PC-9 (cell line): ENCODE data around the gene STX8. TPM values are rescaled to one million over a fixed set of nuclear protein-coding genes. Genes with fewer than 3 reads are reported as not detected.

Experiments
- BruUV-seq: library from RNA; stranded (reverse); fragments of 400-500 nt; replicated peaks from 2 replicates; lab custom pipeline; 2021; lab: Mats Ljungman, UMichigan
- CTCF ChIA-PET: fragments of 300-600 bp; sonication (Branson Sonifier 250); formaldehyde crosslinking; loops from one replicate; lab custom pipeline; 2022; ENCODE audit warnings: antibody characterized with exemption; lab: Charles Lee
- POLR2A ChIA-PET: fragments of 300-600 bp; sonication (Branson Sonifier 250); formaldehyde crosslinking; loops from one replicate; lab custom pipeline; 2022; ENCODE audit warnings: antibody characterized with exemption; ENCODE audit not compliant: unreplicated experiment; lab: Charles Lee
- DNase-seq, 2 experiments: peaks; one replicate each; pipeline versions ENCODE4 v3.0.0 to v3.0.0-alpha.2; 2015 to 2022; ENCODE audit warnings: mixed read lengths in 1 of 2
- H2AFZ ChIP-seq: fragments of 200-600 bp; sonication (generic); 2 replicates; pipeline ENCODE4 v1.8.1; 2017; ENCODE audit warnings: antibody characterized with exemption
- H3F3A ChIP-seq: fragments of 200-600 bp; sonication (generic); 2 replicates; pipeline ENCODE4 v1.8.1; 2017; ENCODE audit warnings: antibody characterized with exemption, mild to moderate bottlenecking, low read depth; ENCODE audit not compliant: insufficient read depth
- H3K27ac ChIP-seq: fragments of 200-600 bp; sonication (generic); 2 replicates; pipeline ENCODE4 v1.6.1; 2016; ENCODE audit warnings: mixed run types
- H3K27me3 ChIP-seq: fragments of 200-600 bp; sonication (generic); 2 replicates; pipeline ENCODE4 v1.6.1; 2016; ENCODE audit warnings: low read depth, mixed run types; ENCODE audit not compliant: insufficient read depth
- H3K36me3 ChIP-seq: fragments of 200-600 bp; sonication (generic); 2 replicates; pipeline ENCODE4 v1.6.1; 2016; ENCODE audit warnings: low read depth, mixed run types
- H3K4me1 ChIP-seq: fragments of 200-600 bp; sonication (generic); replicated peaks from 2 replicates; pipeline ENCODE4 v1.6.1; 2016; ENCODE audit warnings: mixed run types; ENCODE audit not compliant: insufficient read depth
- H3K4me2 ChIP-seq: fragments of 200-600 bp; sonication (generic); 2 replicates; pipeline ENCODE4 v1.6.1; 2017; ENCODE audit warnings: mixed run types
- H3K4me3 ChIP-seq: fragments of 200-600 bp; sonication (generic); 2 replicates; pipeline ENCODE4 v1.6.1; 2016; ENCODE audit warnings: mixed run types
- H3K79me2 ChIP-seq: fragments of 200-600 bp; sonication (generic); 2 replicates; pipeline ENCODE4 v1.6.1; 2017; ENCODE audit warnings: low read depth, mixed run types
- H3K9me2 ChIP-seq: fragments of 200-600 bp; sonication (generic); 2 replicates; pipeline ENCODE4 v1.8.1; 2017; ENCODE audit warnings: mild to moderate bottlenecking; ENCODE audit not compliant: insufficient read depth
- H3K9me3 ChIP-seq: fragments of 200-600 bp; sonication (generic); 2 replicates; pipeline ENCODE4 v1.8.1; 2016; ENCODE audit warnings: low read depth; ENCODE audit not compliant: insufficient read depth
- H4K20me1 ChIP-seq: fragments of 200-600 bp; sonication (generic); 2 replicates; pipeline ENCODE4 v1.8.1; 2017; ENCODE audit not compliant: insufficient read depth
- EZH2 ChIP-seq: fragments of 200-600 bp; sonication (generic); IDR thresholded peaks from 2 replicates; pipeline ENCODE4 v1.8.0; 2017; ENCODE audit warnings: antibody characterized with exemption, low read depth
- intact Hi-C: fragments of 100-400 bp; cut with micrococcal nuclease; formaldehyde crosslinking; loops from one replicate; pipeline ENCODE4 v1.10.0; 2022; ENCODE audit not compliant: unreplicated experiment
- total RNA-seq: library from RNA; stranded (reverse); gene quantifications from 2 replicates; pipeline ENCODE4 v1.2.3, GENCODE V29; 2021
- TF ChIP-seq, protein P1 (sequence below): fragments of 200-600 bp; sonication (generic); conservative IDR thresholded peaks from 2 replicates; pipeline ENCODE4 v1.6.1; 2017; ENCODE audit warnings: mixed run types, antibody characterized with exemption, mild to moderate bottlenecking, moderate library complexity

The STX8 gene
- total RNA-seq, 1 experiment from 2014 or later = 60.6 TPM

DNA sequence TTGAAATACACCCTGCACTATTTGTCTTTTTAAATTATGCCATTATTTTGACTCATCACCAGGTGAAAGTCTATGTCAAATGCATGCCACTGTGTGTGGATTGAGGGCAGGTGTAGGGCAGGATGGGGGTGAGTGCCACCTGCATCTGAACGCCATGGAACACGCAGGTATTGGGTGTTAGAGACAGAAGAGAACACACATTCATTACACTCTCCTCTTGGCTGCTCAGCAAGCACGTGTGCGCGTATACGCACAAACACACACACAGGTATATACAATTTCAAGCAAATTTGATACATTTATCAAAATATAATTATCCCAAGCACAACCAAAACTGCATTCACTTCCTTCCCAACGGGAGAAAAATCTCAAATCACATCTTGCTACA, 285.4 kb downstream of the STX8 start:
- no peak overlapping the region for H3K27ac ChIP-seq
- BruUV-seq = no TSS peak
- DNase-seq = no peak
- H3K9me2 ChIP-seq = no peaks in the 10 kb centered on the region
- H4K20me1 ChIP-seq = no peaks in the 10 kb centered on the region
- intact Hi-C loops = no loop called here
- H3K4me2 ChIP-seq = no peak overlapping the region
- H3K4me1 ChIP-seq = no peaks in the 10 kb centered on the region
- CTCF ChIA-PET = no interaction called here
- H3K9me3 ChIP-seq = no peaks in the 10 kb centered on the region
- H3K4me3 ChIP-seq = no peak overlapping the region
- H3F3A ChIP-seq = no peaks in the 10 kb centered on the region
- no peak overlapping the region for H2AFZ ChIP-seq
- H3K27me3 ChIP-seq = no peaks in the 10 kb centered on the region
- H3K36me3 ChIP-seq = no peaks in the 10 kb centered on the region
- TF ChIP-seq EZH2 = no peak
- TF ChIP-seq, protein P1, sequence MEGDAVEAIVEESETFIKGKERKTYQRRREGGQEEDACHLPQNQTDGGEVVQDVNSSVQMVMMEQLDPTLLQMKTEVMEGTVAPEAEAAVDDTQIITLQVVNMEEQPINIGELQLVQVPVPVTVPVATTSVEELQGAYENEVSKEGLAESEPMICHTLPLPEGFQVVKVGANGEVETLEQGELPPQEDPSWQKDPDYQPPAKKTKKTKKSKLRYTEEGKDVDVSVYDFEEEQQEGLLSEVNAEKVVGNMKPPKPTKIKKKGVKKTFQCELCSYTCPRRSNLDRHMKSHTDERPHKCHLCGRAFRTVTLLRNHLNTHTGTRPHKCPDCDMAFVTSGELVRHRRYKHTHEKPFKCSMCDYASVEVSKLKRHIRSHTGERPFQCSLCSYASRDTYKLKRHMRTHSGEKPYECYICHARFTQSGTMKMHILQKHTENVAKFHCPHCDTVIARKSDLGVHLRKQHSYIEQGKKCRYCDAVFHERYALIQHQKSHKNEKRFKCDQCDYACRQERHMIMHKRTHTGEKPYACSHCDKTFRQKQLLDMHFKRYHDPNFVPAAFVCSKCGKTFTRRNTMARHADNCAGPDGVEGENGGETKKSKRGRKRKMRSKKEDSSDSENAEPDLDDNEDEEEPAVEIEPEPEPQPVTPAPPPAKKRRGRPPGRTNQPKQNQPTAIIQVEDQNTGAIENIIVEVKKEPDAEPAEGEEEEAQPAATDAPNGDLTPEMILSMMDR = no peak
- no peaks in the 10 kb centered on the region for H3K79me2 ChIP-seq
- POLR2A ChIA-PET = no interaction called here

DNA sequence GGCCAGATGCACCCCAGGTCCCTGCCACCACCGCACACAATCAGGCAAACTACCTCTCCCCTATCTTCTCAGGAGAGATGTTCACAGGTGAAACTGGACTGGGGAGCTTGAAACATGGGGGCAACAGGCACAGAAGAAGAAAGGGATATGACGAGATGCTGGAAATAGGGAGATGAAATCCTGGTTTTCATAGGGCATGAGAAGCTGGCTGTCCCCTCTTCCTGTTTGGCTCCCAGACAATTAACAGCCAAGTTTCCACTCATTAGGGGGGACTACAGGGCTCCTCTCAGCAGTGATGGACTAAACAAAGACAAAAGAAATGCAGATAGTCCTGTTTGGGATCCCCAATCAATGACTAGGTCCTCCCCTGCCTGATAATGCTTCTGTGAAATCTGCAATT, 288.3 kb downstream of the STX8 start:
- DNase-seq = no peak
- Histone ChIP-seq H3K27me3 (no peaks in the 10 kb centered on the region), H3K4me2 (no peak overlapping the region), H3K36me3 (no peaks in the 10 kb centered on the region), H3K4me1 (no peaks in the 10 kb centered on the region), H3F3A (no peaks in the 10 kb centered on the region), H3K4me3 (no peak overlapping the region), H3K9me3 (no peaks in the 10 kb centered on the region), H2AFZ (no peak overlapping the region), H3K9me2 (no peaks in the 10 kb centered on the region), H3K27ac (no peak overlapping the region), H4K20me1 (no peaks in the 10 kb centered on the region), H3K79me2 (no peaks in the 10 kb centered on the region)
- ChIA-PET CTCF (no interaction called here), POLR2A (no interaction called here)
- no TSS peak for BruUV-seq
- TF ChIP-seq, protein P1 = no peak
- no peak for TF ChIP-seq EZH2
- intact Hi-C loops = no loop called here

DNA sequence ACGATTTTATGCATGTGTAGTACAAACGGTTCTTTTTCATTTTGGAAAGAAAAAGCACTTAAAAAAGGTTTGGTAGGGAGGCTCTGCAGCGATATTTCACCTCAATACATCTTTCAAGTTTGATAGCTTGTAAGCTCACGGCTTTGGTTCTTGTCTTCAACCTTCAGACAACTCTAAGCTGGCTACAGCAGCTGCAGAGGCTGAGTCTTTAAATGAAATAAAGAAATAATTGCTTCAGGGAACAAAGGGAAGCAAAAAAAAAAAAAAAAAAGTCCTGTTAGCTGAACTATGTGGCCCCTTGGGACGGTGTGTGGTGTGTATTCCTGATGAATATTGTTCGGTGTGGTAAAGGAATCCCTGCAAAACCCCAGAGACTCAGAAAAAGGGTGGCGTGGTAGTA, 289.2 kb downstream of the STX8 start:
- no peaks in the 10 kb centered on the region for H3K9me3 ChIP-seq
- no peak overlapping the region for H3K4me2 ChIP-seq
- CTCF ChIA-PET = interaction anchor here (0.7 kb wide), 1 partner anchor 288 kb away, joined by 12 read pairs; no protein-coding TSS in a partner anchor
- H4K20me1 ChIP-seq = no peaks in the 10 kb centered on the region
- no TSS peak for BruUV-seq
- no peaks in the 10 kb centered on the region for H3F3A ChIP-seq
- TF ChIP-seq EZH2 = no peak
- TF ChIP-seq, protein P1 = no peak
- no peaks in the 10 kb centered on the region for H3K36me3 ChIP-seq
- no peak overlapping the region for H3K27ac ChIP-seq
- no peaks in the 10 kb centered on the region for H3K9me2 ChIP-seq
- H2AFZ ChIP-seq = no peak overlapping the region
- no peak for DNase-seq
- H3K27me3 ChIP-seq = no peaks in the 10 kb centered on the region
- intact Hi-C loops = no loop called here
- H3K4me1 ChIP-seq = no peaks in the 10 kb centered on the region
- no peaks in the 10 kb centered on the region for H3K79me2 ChIP-seq
- no peak overlapping the region for H3K4me3 ChIP-seq
- POLR2A ChIA-PET = no interaction called here
